ENCODE measurements around the gene MYL3. TPM values are rescaled to one million over a fixed set of nuclear protein-coding genes. Genes with fewer than 3 reads are reported as not detected.
A peak's percentile ranks its signal among the peaks of the same experiment; 100 is the strongest.
"Not testable (repeated sequence)": the region's sequence is repeated elsewhere in the genome, so short reads cannot be mapped to it uniquely, and the experiment has no call there.

Gene MYL3
- polyA plus RNA-seq, 4 donors = 8.9 to 23.7 (median 21.1) TPM

- DNase-seq (ENCODE audit: low read depth in 4 of 4, low spot score in 3 of 4) = no peak
Observed at GRCh38 chr3:46831316-46831715, 31.9 kb downstream of the MYL3 start.

DNA sequence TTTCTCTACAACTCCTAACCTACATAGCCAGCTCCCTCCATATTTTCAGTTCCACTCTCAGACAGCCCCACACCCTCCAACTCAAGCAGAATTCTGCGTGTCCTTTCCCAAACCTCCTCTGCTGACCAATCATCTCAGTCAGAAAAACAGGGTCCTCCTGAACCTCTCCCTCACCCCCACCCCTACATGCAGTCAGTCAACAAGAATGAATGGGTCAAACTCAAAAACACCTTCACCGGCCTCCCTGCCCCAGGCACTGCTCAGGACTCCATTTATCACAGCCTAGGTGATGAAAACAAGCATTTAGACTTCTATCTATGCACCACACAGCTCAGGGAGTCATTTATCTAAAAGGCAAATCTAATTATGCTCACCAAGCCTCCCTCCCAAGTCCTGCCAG is 32.4 kb downstream of the MYL3 start:
- DNase-seq (ENCODE audit: low read depth in 4 of 4, low spot score in 3 of 4) = no peak

- DNase-seq (ENCODE audit: low read depth in 4 of 4, low spot score in 3 of 4) = no peak
Observed at GRCh38 chr3:46829699-46830208, 33.5 kb downstream of the MYL3 start.

DNA sequence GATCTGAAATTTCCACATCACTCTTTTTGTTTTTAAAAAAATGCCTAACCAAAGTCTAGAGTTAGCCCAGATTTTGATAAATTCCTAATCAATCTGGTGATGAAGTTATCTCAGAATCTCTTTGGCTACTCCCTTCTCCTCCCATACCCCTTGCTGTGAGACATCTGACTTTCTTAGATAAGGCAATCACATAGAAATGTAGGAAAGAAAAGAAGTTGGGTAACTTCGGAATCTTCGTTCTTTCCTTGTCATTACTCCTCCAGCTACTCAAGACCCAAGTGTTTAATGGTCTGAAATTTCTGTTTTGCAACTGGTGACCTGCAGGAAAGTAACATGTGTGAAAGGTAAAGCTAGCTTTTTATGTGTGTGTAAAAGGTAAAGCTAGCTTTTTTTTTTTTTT is 37.8 kb downstream of the MYL3 start:
- DNase-seq (ENCODE audit: low read depth in 4 of 4, low spot score in 3 of 4) = no peak

GRCh38 chr3:46824211-46824970 is 38.9 kb downstream of the MYL3 start:
- no peak for DNase-seq (ENCODE audit: low read depth in 4 of 4, low spot score in 3 of 4)

GRCh38 chr3:46823314-46823713 is 39.9 kb downstream of the MYL3 start:
- not testable (repeated sequence) for DNase-seq (ENCODE audit: low read depth in 4 of 4, low spot score in 3 of 4)

- DNase-seq (ENCODE audit: low read depth in 4 of 4, low spot score in 3 of 4) = no peak
Observed at GRCh38 chr3:46821553-46821952, 41.7 kb downstream of the MYL3 start.

DNA sequence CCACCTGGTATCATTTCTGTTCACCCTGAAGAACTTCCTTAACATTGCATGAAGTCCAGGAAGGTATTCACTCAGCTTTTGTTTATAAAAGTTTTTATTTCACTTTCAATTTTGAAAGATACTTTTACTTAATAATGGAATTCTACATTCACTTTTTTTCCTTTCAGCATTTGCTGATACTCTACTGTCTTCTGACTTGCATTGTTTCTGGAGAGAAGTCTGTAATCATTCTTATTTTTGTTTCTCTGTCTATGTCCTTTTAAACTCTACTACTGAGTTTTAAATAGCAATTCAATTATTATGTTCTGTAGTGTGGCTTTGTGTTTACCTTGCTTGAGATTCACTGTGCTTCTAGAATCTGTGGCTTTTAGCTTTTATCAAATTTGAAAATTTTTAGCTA is 42.4 kb downstream of the MYL3 start:
- DNase-seq (ENCODE audit: low read depth in 4 of 4, low spot score in 3 of 4) = no peak

GRCh38 chr3:46812237-46812791 is 50.9 kb downstream of the MYL3 start:
- peak; percentile 18 to 43 (median 30) for DNase-seq (ENCODE audit: low read depth in 4 of 4, low spot score in 3 of 4)

DNA sequence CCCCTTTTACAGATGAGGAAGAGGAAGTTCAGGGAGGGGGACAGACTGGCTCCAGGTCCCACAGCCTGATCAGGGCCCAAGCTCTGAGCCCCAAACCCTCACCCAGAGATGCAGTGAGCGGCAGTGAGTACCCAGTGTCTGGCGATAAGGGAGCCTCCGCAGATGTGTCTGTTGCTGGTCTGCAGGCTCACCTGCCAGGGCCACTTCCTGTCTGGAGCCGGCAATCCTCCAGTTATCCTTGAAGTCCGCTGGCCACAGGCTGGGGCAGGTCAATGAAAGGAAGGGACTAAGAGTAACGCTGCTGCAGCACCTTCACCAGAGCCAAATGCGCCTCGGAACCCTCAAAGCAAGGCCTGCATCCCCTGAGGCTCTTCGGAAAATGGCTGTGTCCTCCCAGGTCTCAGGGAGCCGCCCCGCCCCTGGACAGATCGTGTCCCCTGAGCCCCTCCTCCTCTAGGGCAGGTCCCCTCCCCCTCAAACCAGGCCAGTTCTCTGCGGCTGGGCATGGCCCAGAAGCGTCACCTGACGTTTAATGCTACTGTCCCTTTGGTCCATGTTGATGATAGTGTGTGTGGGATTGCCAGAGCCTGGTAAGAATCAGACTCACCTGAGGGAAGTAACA is 51.5 kb downstream of the MYL3 start:
- peak; percentile 18 to 29 (median 23) for DNase-seq (ENCODE audit: low read depth in 4 of 4, low spot score in 3 of 4)

- not testable (repeated sequence) for DNase-seq (ENCODE audit: low read depth in 4 of 4, low spot score in 3 of 4)
Observed at GRCh38 chr3:46808766-46809165, 54.5 kb downstream of the MYL3 start.

Other genes starting within 250 kb of the MYL3 start
- gene ALS2CL, start 169.8 kb downstream of the MYL3 start, polyA plus RNA-seq (ENCODE audit: insufficient read length in 4 of 4) = 10 to 100 TPM in 2 of 4 donors, 1 to 10 TPM in 2; 6.2 to 16.4 (median 10.8) TPM
- 1 to 10 TPM in 1 of 4 donors, under 1 TPM in 3; 0.45 to 1.0 (median 0.83) TPM for gene TMIE, start 162.1 kb downstream of the MYL3 start, polyA plus RNA-seq (ENCODE audit: insufficient read length in 4 of 4)
- gene PRSS50, start 145.6 kb downstream of the MYL3 start, polyA plus RNA-seq (ENCODE audit: insufficient read length in 4 of 4) = 1 to 10 TPM; 1.2 to 3.3 (median 2.2) TPM
- 100 to 1,000 TPM in 3 of 4 donors, 10 to 100 TPM in 1; 48.6 to 247 (median 162) TPM for gene PTH1R, start 14.3 kb upstream of the MYL3 start, polyA plus RNA-seq (ENCODE audit: insufficient read length in 4 of 4)
- gene CCDC12, start 113.3 kb upstream of the MYL3 start, polyA plus RNA-seq (ENCODE audit: insufficient read length in 4 of 4) = 10 to 100 TPM; 38.9 to 54.5 (median 51.5) TPM
- gene NBEAL2, start 116.2 kb upstream of the MYL3 start, polyA plus RNA-seq (ENCODE audit: insufficient read length in 4 of 4) = 10 to 100 TPM; 15.0 to 50.5 (median 38.0) TPM